ENCODE results near the gene CXXC5.
"Not testable (repeated sequence)": the region's sequence is repeated elsewhere in the genome, so short reads cannot be mapped to it uniquely, and the experiment has no call there.

CXXC5 gene

GRCh38 chr5:139719970-139720369 is 71.8 kb downstream of the CXXC5 start:
- not testable (repeated sequence) for DNase-seq

- no peak for DNase-seq
These were observed 75.9 kb downstream of the CXXC5 start for GRCh38 chr5:139723986-139724587.

GRCh38 chr5:139725073-139725830 is 77.1 kb downstream of the CXXC5 start:
- no peak for DNase-seq

GRCh38 chr5:139726248-139726647 is 78.1 kb downstream of the CXXC5 start:
- DNase-seq: no peak

- DNase-seq: not testable (repeated sequence)
These were observed 79.5 kb downstream of the CXXC5 start for GRCh38 chr5:139727615-139728014.

GRCh38 chr5:139731281-139731680 is 83.1 kb downstream of the CXXC5 start:
- no peak for DNase-seq

DNA sequence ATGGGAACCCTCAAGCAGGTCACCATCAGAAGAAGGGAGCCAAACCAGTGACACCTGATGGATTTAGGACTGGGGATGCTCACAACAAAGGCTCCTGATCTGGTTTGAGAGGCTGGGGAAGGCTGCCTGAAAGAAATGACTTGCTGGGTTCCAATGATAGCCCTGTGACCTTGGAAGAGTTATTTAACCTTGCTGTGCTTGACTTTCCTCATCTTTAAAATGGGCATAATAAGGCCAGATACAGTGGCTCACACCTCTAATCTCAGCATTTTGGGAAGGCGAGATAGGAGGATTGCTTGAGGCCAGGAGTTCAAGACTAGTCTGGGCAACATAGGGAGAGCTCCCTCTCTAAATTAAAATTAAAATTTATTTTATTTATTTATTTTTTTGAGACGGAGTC is 83.9 kb downstream of the CXXC5 start:
- no peak for DNase-seq

DNA sequence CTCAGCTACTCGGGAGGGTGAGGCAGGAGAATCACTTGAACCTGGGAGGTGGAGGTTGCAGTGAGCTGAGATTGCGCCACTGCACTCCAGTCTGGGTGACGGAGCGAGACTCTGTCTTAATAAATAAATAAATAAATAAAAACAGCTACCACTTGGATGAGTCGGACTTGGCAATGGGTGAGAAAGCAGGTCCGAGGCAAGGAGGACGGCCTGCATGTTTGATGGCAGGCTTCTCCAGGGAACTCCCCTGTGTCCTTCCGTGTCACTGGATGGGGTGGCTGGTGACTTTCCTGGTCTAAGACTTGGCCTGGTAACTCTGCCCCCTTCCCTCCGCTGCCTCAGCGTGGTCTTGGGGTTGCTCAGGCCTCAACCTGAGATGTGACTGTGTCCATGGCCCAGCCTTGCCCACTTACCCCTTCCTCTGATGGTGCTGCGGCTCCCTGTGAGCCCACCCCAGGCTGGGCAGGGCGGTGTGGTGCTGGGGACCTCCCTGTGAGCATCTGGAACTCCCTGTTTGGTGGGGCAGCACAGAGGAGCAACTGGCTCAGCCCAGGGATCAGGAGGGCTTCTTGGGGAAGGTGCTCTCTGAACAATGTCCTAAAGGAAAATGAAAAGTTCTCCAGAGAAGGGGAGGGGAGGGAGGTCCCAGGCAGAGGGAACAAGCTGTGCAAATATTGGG is 85.0 kb downstream of the CXXC5 start:
- no peak for DNase-seq
